Activated naive CD8-positive, alpha-beta T cell treated with anti-CD3 and anti-CD28 coated beads, Interleukin-2, amount 10 ng/mL, durations not matched to agents 7 days and 5 days (primary cell): ENCODE measurements around the gene FLVCR2. TPM values are rescaled to one million over a fixed set of nuclear protein-coding genes. Genes with fewer than 3 reads are reported as not detected.
A peak's percentile ranks its signal among the peaks of the same experiment; 100 is the strongest.

Source experiments
- ATAC-seq: fragments of 150-1000 bp; cut with Tn5 transposase; one replicate; pipeline ENCODE4 v1.10.0; 2021; ENCODE audit warnings: low read depth, moderate library complexity
- POLR2A ChIA-PET: fragments of 350-600 bp; sonication (Branson Sonifier 250); formaldehyde crosslinking; loops from one replicate; lab custom pipeline; 2021; ENCODE audit warnings: antibody characterized with exemption; lab: Charles Lee
- DNase-seq: peaks from one replicate; pipeline ENCODE4 v3.0.0; 2021
- H3K27ac Mint-ChIP-seq: one replicate; pipeline ENCODE4 v1.8.0; 2022; ENCODE audit warnings: mild to moderate bottlenecking, mixed read lengths
- H3K27me3 Mint-ChIP-seq: one replicate; pipeline ENCODE4 v1.8.0; 2022; ENCODE audit warnings: mild to moderate bottlenecking, moderate library complexity, mixed read lengths
- H3K36me3 Mint-ChIP-seq: one replicate; pipeline ENCODE4 v1.8.0; 2021; ENCODE audit warnings: mild to moderate bottlenecking, mixed read lengths
- H3K4me1 Mint-ChIP-seq: one replicate; pipeline ENCODE4 v1.8.0; 2021; ENCODE audit warnings: mixed read lengths
- H3K4me3 Mint-ChIP-seq: one replicate; pipeline ENCODE4 v1.8.0; 2022; ENCODE audit warnings: mild to moderate bottlenecking, moderate library complexity, mixed read lengths
- H3K9me3 Mint-ChIP-seq: one replicate; pipeline ENCODE4 v1.8.0; 2021; ENCODE audit warnings: mixed read lengths
- total RNA-seq, 2 experiments: library from RNA; stranded (reverse); gene quantifications; one replicate each; pipeline ENCODE4 v1.2.3, GENCODE V29; 2021

The FLVCR2 gene
- total RNA-seq, 2 experiments from 2014 or later: 0.74 to 5.0 TPM

DNA sequence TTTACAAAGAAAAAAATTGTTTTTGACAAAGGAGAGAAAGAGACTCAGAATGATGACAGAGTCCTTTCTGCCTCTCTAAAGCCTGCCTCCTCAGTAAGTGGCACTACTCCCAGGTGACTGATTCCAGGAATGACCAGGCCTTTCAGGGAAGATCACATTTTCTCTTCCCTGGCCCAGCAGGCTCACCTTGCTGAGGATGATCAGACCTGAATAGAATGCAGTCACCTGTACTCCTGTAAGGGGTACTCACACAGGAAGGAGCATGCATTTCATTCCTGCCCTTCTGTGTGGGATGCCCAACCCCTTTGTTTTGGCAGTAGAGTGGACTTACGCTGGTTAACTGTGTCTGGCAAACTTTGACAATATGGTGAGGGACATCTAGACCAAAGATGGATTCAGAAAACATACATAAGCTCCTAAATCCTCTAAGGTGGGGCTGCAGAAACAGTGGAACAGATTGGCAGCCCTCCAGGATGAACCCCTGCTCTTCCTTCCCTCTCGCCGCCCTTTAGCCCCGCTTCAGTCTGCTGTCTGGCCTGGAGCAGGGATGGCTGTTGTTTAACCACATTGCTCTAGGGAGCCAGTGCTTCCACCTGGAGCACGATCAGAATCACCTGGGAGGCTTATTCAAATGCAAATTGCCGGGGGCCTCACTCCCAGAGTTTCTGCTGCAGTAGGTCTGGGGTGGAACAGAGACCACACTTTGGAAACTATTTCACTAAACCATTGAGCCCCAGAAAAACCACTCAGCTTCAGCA, 52.5 kb downstream of the FLVCR2 start:
- Mint-ChIP-seq H3K9me3 (no peaks in the 10 kb centered on the region), H3K27ac (no peak overlapping the region), H3K36me3 (no peaks in the 10 kb centered on the region), H3K27me3 (no peaks in the 10 kb centered on the region), H3K4me3 (no peak overlapping the region), H3K4me1 (no peaks in the 10 kb centered on the region)
- ATAC-seq (no peak), DNase-seq (no peak)
- POLR2A ChIA-PET: no interaction called here

- H3K27me3 Mint-ChIP-seq: no peaks in the 10 kb centered on the region
- ATAC-seq: no peak
- H3K4me1 Mint-ChIP-seq: no peaks in the 10 kb centered on the region
- no peaks in the 10 kb centered on the region for H3K9me3 Mint-ChIP-seq
- H3K27ac Mint-ChIP-seq: no peak overlapping the region
- H3K36me3 Mint-ChIP-seq: no peaks in the 10 kb centered on the region
- DNase-seq: no peak
- H3K4me3 Mint-ChIP-seq: no peak overlapping the region
- POLR2A ChIA-PET: no interaction called here
Observed at GRCh38 chr14:75631453-75631831, 53.0 kb downstream of the FLVCR2 start.

DNA sequence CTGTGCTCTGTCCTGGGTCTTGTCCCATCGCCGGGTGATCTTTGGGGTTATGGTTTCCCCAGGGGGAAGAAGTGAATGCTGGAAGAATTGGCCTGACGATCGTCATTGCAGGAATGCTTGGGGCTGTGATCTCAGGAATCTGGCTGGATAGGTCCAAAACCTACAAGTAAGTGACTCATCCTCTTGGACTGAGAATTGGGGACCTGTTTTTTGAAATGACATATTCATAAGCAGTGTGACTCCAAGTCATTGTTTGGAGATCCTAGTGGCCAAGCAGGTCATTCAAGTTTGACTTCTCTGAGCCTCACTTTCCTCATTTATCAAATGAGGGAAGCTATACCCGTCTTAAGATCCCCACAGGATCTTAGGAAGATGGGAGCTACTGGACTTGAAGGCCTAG, 56.4 kb downstream of the FLVCR2 start:
- H3K27ac Mint-ChIP-seq: no peak overlapping the region
- no peaks in the 10 kb centered on the region for H3K9me3 Mint-ChIP-seq
- H3K4me3 Mint-ChIP-seq: no peak overlapping the region
- POLR2A ChIA-PET: no interaction called here
- no peak for DNase-seq
- no peaks in the 10 kb centered on the region for H3K27me3 Mint-ChIP-seq
- H3K4me1 Mint-ChIP-seq: no peaks in the 10 kb centered on the region
- no peak for ATAC-seq
- no peaks in the 10 kb centered on the region for H3K36me3 Mint-ChIP-seq

GRCh38 chr14:75636100-75636692, 57.8 kb downstream of the FLVCR2 start:
- H3K9me3 Mint-ChIP-seq: no peaks in the 10 kb centered on the region
- no peaks in the 10 kb centered on the region for H3K36me3 Mint-ChIP-seq
- DNase-seq (no peak), ATAC-seq (no peak)
- no peaks in the 10 kb centered on the region for H3K27me3 Mint-ChIP-seq
- no peaks in the 10 kb centered on the region for H3K4me1 Mint-ChIP-seq
- H3K27ac Mint-ChIP-seq: no peak overlapping the region
- POLR2A ChIA-PET: no interaction called here
- no peak overlapping the region for H3K4me3 Mint-ChIP-seq

DNA sequence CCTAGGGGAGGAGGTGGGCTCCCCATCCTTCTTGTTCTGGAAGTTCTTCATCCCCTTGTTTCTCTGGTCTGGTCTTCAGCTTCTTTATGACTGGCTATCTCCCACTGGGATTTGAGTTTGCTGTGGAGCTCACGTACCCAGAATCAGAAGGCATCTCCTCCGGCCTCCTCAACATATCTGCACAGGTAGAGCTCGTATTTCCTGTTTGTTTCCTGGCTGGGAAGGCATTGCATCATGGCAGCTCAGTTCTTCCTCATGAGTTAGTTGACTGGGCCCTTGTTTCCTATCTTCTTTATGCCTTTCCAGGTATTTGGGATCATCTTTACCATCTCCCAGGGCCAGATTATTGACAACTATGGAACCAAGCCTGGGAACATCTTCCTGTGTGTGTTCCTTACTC, 62.5 kb downstream of the FLVCR2 start:
- POLR2A ChIA-PET: no interaction called here
- H3K36me3 Mint-ChIP-seq: peaks cover 2% of the 10 kb centered on the region
- no peak overlapping the region for H3K4me3 Mint-ChIP-seq
- H3K27ac Mint-ChIP-seq: no peak overlapping the region
- no peak for ATAC-seq
- no peaks in the 10 kb centered on the region for H3K9me3 Mint-ChIP-seq
- H3K4me1 Mint-ChIP-seq: no peaks in the 10 kb centered on the region
- H3K27me3 Mint-ChIP-seq: no peaks in the 10 kb centered on the region
- DNase-seq: no peak

GRCh38 chr14:75643985-75644384, 65.6 kb downstream of the FLVCR2 start:
- DNase-seq (no peak), ATAC-seq (no peak)
- POLR2A ChIA-PET: no interaction called here
- Mint-ChIP-seq H3K27ac (no peak overlapping the region), H3K4me1 (no peaks in the 10 kb centered on the region), H3K4me3 (no peak overlapping the region), H3K27me3 (no peaks in the 10 kb centered on the region), H3K9me3 (no peaks in the 10 kb centered on the region), H3K36me3 (peaks cover 4% of the 10 kb centered on the region)

DNA sequence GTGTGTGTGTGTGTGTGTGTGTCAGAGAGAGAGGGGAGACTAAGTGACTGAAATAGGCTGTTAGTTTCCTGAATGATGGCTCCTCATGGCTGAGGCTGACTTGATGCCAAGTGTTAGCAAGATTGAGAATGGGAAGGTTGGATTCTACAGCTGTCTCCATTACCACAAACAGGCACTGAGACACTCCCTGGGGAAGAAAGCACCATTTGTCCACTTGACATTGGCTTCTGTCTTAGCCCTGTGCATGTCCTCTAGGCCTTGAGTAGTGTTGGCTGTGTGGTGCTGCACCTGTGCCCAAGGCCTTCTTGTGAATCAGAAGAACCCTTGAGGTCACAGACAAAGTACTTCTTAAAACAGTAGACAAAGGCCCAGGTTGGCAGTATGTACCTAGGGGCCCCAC, 66.6 kb downstream of the FLVCR2 start:
- no peaks in the 10 kb centered on the region for H3K4me1 Mint-ChIP-seq
- ATAC-seq: no peak
- no peak overlapping the region for H3K27ac Mint-ChIP-seq
- POLR2A ChIA-PET: no interaction called here
- H3K36me3 Mint-ChIP-seq: peaks cover 13% of the 10 kb centered on the region
- no peaks in the 10 kb centered on the region for H3K9me3 Mint-ChIP-seq
- H3K27me3 Mint-ChIP-seq: no peaks in the 10 kb centered on the region
- DNase-seq: no peak
- no peak overlapping the region for H3K4me3 Mint-ChIP-seq

DNA sequence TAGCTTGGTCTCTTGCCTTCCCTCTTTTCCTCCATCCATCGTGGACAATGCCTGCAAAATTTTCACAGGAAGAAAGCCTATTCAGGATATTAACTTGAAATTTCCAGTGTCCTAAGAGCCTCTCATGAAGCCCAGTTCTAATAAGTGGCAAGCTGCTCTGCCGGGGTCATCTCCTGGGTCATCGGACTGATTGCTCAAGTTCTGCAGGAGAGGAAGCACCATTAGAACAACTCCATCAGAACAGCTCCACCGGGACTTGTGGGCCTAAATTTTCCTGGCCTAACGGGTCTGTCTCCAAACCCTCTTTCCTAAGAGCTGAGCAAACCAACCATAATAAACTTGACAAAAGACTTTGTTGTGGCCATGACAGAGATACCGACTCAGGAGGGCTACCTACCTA, 68.3 kb downstream of the FLVCR2 start:
- Mint-ChIP-seq H3K27ac (no peak overlapping the region), H3K4me1 (no peaks in the 10 kb centered on the region), H3K36me3 (peaks cover 19% of the 10 kb centered on the region), H3K27me3 (no peaks in the 10 kb centered on the region), H3K9me3 (no peaks in the 10 kb centered on the region), H3K4me3 (no peak overlapping the region)
- POLR2A ChIA-PET: interaction anchor here (0.6 kb wide), 1 partner anchor 345 kb away, joined by 6 read pairs; no protein-coding TSS in a partner anchor
- no peak for DNase-seq
- ATAC-seq: no peak

DNA sequence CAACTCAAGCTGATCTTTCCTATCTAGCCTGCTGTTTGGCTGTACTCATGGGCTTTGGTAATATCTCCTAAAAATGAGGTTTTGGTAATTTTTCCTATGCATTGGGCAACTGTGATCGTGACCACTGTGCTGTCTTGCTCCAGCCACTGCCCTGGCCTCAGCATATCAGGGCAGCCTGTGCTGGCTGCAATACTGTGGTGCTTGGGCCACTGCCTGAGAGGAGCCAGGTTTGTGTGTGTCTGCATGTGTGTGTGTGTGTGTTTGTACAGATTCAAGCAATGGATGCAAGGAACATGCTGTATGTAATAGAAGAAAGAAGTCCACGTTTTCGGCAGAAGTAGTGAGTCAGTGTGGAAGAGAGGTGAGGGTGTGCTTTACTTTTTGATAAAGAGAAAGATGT, 69.2 kb downstream of the FLVCR2 start:
- POLR2A ChIA-PET: interaction anchor here (0.6 kb wide), 1 partner anchor 346 kb away, joined by 6 read pairs; no protein-coding TSS in a partner anchor
- Mint-ChIP-seq H3K36me3 (peaks cover 19% of the 10 kb centered on the region), H3K27ac (no peak overlapping the region), H3K4me1 (no peaks in the 10 kb centered on the region), H3K4me3 (no peak overlapping the region), H3K9me3 (no peaks in the 10 kb centered on the region), H3K27me3 (no peaks in the 10 kb centered on the region)
- DNase-seq (no peak), ATAC-seq (no peak)

DNA sequence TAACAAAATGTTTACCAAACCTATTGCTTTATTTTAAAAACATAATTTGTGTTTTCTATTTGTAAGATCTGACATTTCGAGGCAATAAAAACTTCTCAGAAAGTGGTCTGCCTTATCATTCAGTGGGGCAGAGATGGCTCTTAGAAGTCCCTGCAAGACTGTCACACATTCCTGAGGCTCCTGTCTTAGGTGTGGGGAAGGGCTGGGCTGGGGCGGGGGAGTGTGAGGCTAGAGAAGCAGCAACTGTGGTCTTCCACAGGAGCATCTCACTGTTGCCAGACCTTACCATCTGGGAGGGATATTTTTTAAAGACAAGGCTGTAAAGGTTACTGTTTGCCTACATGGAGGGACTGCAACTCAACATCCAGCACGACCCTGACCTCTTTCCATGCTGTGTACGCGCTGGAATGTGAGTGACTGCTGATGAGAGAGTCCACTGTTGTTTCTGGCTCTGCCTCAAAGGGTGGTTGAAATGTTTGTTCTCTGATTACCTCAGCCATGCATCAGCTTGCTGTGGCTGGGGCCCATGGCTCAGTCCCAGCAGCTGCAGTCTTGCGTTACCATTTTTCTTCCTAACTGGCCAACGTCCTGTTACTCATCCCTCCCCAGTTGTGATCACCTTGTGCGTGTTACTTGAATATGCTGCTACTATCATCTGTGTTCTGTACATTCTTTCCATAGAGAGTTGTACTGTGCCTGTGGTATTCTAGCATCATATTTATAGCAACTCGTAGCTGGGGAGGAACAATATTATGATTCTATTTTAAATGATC, 69.8 kb downstream of the FLVCR2 start:
- peaks cover 19% of the 10 kb centered on the region for H3K36me3 Mint-ChIP-seq
- no peak overlapping the region for H3K4me3 Mint-ChIP-seq
- ATAC-seq (no peak), DNase-seq (no peak)
- peak overlapping the region; percentile 9 for H3K27ac Mint-ChIP-seq
- H3K4me1 Mint-ChIP-seq: no peaks in the 10 kb centered on the region
- POLR2A ChIA-PET: no interaction called here
- no peaks in the 10 kb centered on the region for H3K9me3 Mint-ChIP-seq
- H3K27me3 Mint-ChIP-seq: no peaks in the 10 kb centered on the region

GRCh38 chr14:75649337-75649736, 70.9 kb downstream of the FLVCR2 start:
- Mint-ChIP-seq H3K4me3 (no peak overlapping the region), H3K4me1 (peaks cover 2% of the 10 kb centered on the region), H3K27ac (no peak overlapping the region), H3K36me3 (peaks cover 19% of the 10 kb centered on the region), H3K9me3 (no peaks in the 10 kb centered on the region), H3K27me3 (no peaks in the 10 kb centered on the region)
- ATAC-seq: no peak
- POLR2A ChIA-PET: interaction anchor here (0.7 to 1.0 kb wide), 2 partner anchors 11 to 33 kb away, joined by 3 to 6 read pairs; partner anchors contain the start of genes ERG28 and TTLL5
- DNase-seq: no peak

- Mint-ChIP-seq H3K4me1 (peaks cover 2% of the 10 kb centered on the region), H3K27ac (no peak overlapping the region), H3K27me3 (no peaks in the 10 kb centered on the region), H3K4me3 (no peak overlapping the region), H3K36me3 (peaks cover 20% of the 10 kb centered on the region), H3K9me3 (no peaks in the 10 kb centered on the region)
- POLR2A ChIA-PET: interaction anchor here (1.0 kb wide), 1 partner anchor 11 kb away, joined by 3 read pairs; the partner anchor contains the start of genes ERG28 and TTLL5
- no peak for ATAC-seq
- DNase-seq: no peak
Observed at GRCh38 chr14:75649773-75650172, 71.4 kb downstream of the FLVCR2 start.

DNA sequence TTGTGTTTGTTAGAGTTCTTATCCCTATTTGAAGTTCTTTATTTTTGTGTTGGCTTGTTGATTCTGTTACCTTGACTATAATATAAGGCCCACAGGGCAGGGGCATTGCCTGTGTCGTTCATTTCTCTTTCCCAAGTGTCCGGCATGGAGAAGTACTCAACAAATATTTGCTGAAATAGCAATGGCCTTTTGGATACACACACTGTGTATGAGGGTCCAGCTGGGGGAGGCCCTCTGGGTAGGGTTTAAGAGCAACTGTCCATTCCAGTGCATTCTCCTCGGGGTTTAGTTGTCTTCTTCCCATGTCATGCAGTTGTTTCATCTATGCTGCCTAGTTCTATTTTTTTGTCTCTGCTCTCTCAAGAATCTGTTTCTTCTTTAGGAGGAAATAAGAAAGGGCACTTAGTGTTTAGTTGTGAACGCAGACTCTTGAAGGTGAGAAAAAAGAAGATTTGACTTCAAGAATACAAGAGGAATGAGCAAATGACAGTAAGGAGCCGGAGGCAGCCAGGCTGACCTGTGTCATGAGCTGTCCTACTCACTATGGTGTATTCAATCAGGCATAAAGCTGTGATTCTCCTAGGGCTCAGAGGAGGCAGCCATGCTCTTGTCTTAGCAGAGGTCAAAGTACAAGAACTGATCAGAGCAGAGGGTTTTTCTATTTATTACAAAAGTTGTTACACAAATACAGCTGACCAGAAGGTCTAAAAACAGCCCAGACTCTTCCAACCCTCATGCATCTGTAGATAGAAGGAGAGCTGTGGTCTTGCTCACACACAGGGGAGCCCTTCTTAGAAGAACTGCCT, 72.0 kb downstream of the FLVCR2 start:
- peaks cover 19% of the 10 kb centered on the region for H3K36me3 Mint-ChIP-seq
- H3K27ac Mint-ChIP-seq: no peak overlapping the region
- H3K27me3 Mint-ChIP-seq: no peaks in the 10 kb centered on the region
- H3K4me3 Mint-ChIP-seq: no peak overlapping the region
- peaks cover 2% of the 10 kb centered on the region for H3K4me1 Mint-ChIP-seq
- H3K9me3 Mint-ChIP-seq: no peaks in the 10 kb centered on the region
- ATAC-seq (no peak), DNase-seq (no peak)
- POLR2A ChIA-PET: no interaction called here
